GM21390 (cell line): ENCODE data around the gene AQP5.
A peak's percentile ranks its signal among the peaks of the same experiment; 100 is the strongest.

Experiments
- ATAC-seq: cut with Tn5 transposase; IDR thresholded peaks from one replicate; pipeline ENCODE4 v1.9.1; 2021; ENCODE audit not compliant: unreplicated experiment

AQP5 gene

GRCh38 chr12:49932023-49932422 lies 29.6 kb upstream of the AQP5 start:
- no peak for ATAC-seq

- no peak for ATAC-seq
Measured at GRCh38 chr12:49932533-49933130, 29.0 kb upstream of the AQP5 start.

- ATAC-seq: no peak
Measured at GRCh38 chr12:49933796-49934195, 27.9 kb upstream of the AQP5 start.

GRCh38 chr12:49934505-49934904 lies 27.2 kb upstream of the AQP5 start:
- no peak for ATAC-seq

GRCh38 chr12:49936925-49937324 lies 24.7 kb upstream of the AQP5 start:
- no peak for ATAC-seq

GRCh38 chr12:49937639-49938300 lies 23.9 kb upstream of the AQP5 start:
- no peak for ATAC-seq

GRCh38 chr12:49939307-49939706 lies 22.4 kb upstream of the AQP5 start:
- no peak for ATAC-seq

GRCh38 chr12:49939707-49940106 lies 22.0 kb upstream of the AQP5 start:
- ATAC-seq: no peak

- ATAC-seq: no peak
Measured at GRCh38 chr12:49941556-49942511, 19.8 kb upstream of the AQP5 start.

- ATAC-seq: no peak
Measured at GRCh38 chr12:49942512-49942893, 19.2 kb upstream of the AQP5 start.

- no peak for ATAC-seq
Measured at GRCh38 chr12:49942921-49943624, 18.6 kb upstream of the AQP5 start.

GRCh38 chr12:49943625-49943960 lies 18.1 kb upstream of the AQP5 start:
- ATAC-seq: no peak

- no peak for ATAC-seq
Measured at GRCh38 chr12:49944046-49944445, 17.6 kb upstream of the AQP5 start.

- ATAC-seq: no peak
Measured at GRCh38 chr12:49944718-49945117, 17.0 kb upstream of the AQP5 start.

GRCh38 chr12:49945394-49946080 lies 16.1 kb upstream of the AQP5 start:
- peak; percentile 84 for ATAC-seq

- ATAC-seq: no peak
Measured at GRCh38 chr12:49946086-49946485, 15.6 kb upstream of the AQP5 start.

GRCh38 chr12:49946497-49946896 lies 15.2 kb upstream of the AQP5 start:
- ATAC-seq: no peak

GRCh38 chr12:49947593-49948226 lies 14.0 kb upstream of the AQP5 start:
- no peak for ATAC-seq

- no peak for ATAC-seq
Measured at GRCh38 chr12:49948866-49949845, 12.5 kb upstream of the AQP5 start.
